K562 (cell line): ENCODE measurements around the gene DIP2B. TPM values are rescaled to one million over a fixed set of nuclear protein-coding genes. Genes with fewer than 3 reads are reported as not detected.

Experiments used
- ATAC-seq: fragments of 200-7000 bp; cut with Tn5 transposase; 3 replicates; pipeline ENCODE4 v1.9.1; 2020; ENCODE audit warnings: moderate library complexity
- BruUV-seq: library from RNA; stranded (reverse); fragments of 400-500 nt; replicated peaks from 2 replicates; lab custom pipeline; 2021; lab: Mats Ljungman, UMichigan
- CTCF ChIA-PET: fragments of 300-600 bp; formaldehyde crosslinking; extraction: SDS; loops from one replicate; lab custom pipeline; 2021; ENCODE audit warnings: low intra/inter-chr PET ratio; lab: Yijun Ruan, JAX
- POLR2A ChIA-PET: fragments of 300-600, 350-650 bp; sonication (Branson Sonifier 250); formaldehyde crosslinking; extraction: SDS; loops from one replicate; lab custom pipeline; 2021; ENCODE audit warnings: antibody characterized with exemption, inconsistent platforms; lab: Yijun Ruan, JAX
- DNase-seq, 4 experiments: peaks; one replicate each; pipeline versions ENCODE4 v3.0.0 to v3.0.0-alpha.2; 2011 to 2018; ENCODE audit warnings: low spot score in 3 of 4, mixed read lengths in 3 of 4; ENCODE audit errors: extremely low read depth in 1 of 4
- FAIRE-seq: peaks from 2 replicates; lab custom pipeline; 2011; peaks lifted over from hg19 to GRCh38; lab: Jason Lieb, UNC
- H2AFZ ChIP-seq: 2 replicates; pipeline ENCODE4 v1.6.0; 2011; ENCODE audit warnings: low read depth, low read length, control low read depth, inconsistent platforms
- H3K27ac ChIP-seq: fragments of 200-600 bp; 3 replicates; pipeline ENCODE4 v1.8.0; 2011; ENCODE audit warnings: low read depth, mild to moderate bottlenecking, control low read depth, inconsistent platforms, low read length, moderate library complexity, mixed read lengths; ENCODE audit errors: extremely low read depth
- H3K27me3 ChIP-seq, 2 experiments: fragments of 300-600 bp in 1 of 2; 2 replicates in 1 of 2; 3 replicates in 1 of 2; pipeline versions ENCODE4 v1.6.0 to v1.8.0; 2011; ENCODE audit warnings: inconsistent platforms in 2 of 2, low read length in 2 of 2, mild to moderate bottlenecking in 1 of 2, mixed read lengths in 1 of 2, moderate library complexity in 1 of 2; ENCODE audit not compliant: control insufficient read depth in 2 of 2, insufficient read depth in 2 of 2
- H3K36me3 ChIP-seq: fragments of 300-600 bp; 3 replicates; pipeline ENCODE4 v1.8.0; 2011; ENCODE audit warnings: mild to moderate bottlenecking, low read length, inconsistent platforms; ENCODE audit not compliant: control insufficient read depth, insufficient read depth
- H3K4me1 ChIP-seq, 2 experiments: fragments of 200-600 bp in 1 of 2; replicated peaks in 1 of 2; 2 replicates in 1 of 2; 3 replicates in 1 of 2; pipeline versions ENCODE4 v1.5.1 to v1.8.0; 2011; ENCODE audit warnings: inconsistent platforms in 2 of 2, low read length in 2 of 2, mild to moderate bottlenecking in 1 of 2, mixed read lengths in 1 of 2, moderate library complexity in 1 of 2; ENCODE audit not compliant: control insufficient read depth in 2 of 2, insufficient read depth in 2 of 2
- H3K4me2 ChIP-seq: 2 replicates; pipeline ENCODE4 v1.6.1; 2011; ENCODE audit warnings: low read length, control low read depth, inconsistent platforms, mixed read lengths; ENCODE audit not compliant: insufficient read depth
- H3K4me3 ChIP-seq: fragments of 200-600 bp; sonication (generic), shearing (Covaris generic); 2 replicates; pipeline ENCODE4 v1.5.1; 2016; ENCODE audit warnings: control low read depth, inconsistent platforms
- H3K79me2 ChIP-seq: fragments of 200-600 bp; 3 replicates; pipeline ENCODE4 v1.8.0; 2011; ENCODE audit warnings: low read length, inconsistent platforms; ENCODE audit not compliant: control insufficient read depth, insufficient read depth
- H3K9ac ChIP-seq, 2 experiments: 2 replicates each; pipeline versions ENCODE4 v1.6.0 to v1.6.1; 2011; ENCODE audit warnings: low read depth in 2 of 2, low read length in 2 of 2, control low read depth in 1 of 2, inconsistent platforms in 1 of 2, mild to moderate bottlenecking in 1 of 2, mixed read lengths in 1 of 2; ENCODE audit not compliant: insufficient read depth in 1 of 2
- H3K9me1 ChIP-seq: one replicate; pipeline ENCODE4 v1.6.0; 2011; ENCODE audit warnings: inconsistent platforms, mild to moderate bottlenecking, low read length, moderate library complexity; ENCODE audit not compliant: control insufficient read depth, insufficient read depth
- H3K9me3 ChIP-seq: replicated peaks from 2 replicates; pipeline ENCODE4 v1.5.1; 2011; ENCODE audit warnings: low read depth, low read length, inconsistent platforms; ENCODE audit not compliant: control insufficient read depth, insufficient read depth
- H4K20me1 ChIP-seq: replicated peaks from 2 replicates; pipeline ENCODE4 v1.6.1; 2011; ENCODE audit warnings: low read length, inconsistent platforms, mixed read lengths; ENCODE audit not compliant: control insufficient read depth, insufficient read depth
- HMBOX1 ChIP-seq: sonication (generic); IDR thresholded peaks from 2 replicates; pipeline ENCODE4 v1.6.1; 2016
- JUNB ChIP-seq: fragments of 450-650 bp; formaldehyde crosslinking; conservative IDR thresholded peaks from 2 replicates; pipeline ENCODE4 v1.4.0; 2020; ENCODE audit warnings: mild to moderate bottlenecking
- SPI1 ChIP-seq: IDR thresholded peaks from 2 replicates; pipeline ENCODE4 v1.6.1; 2011; ENCODE audit warnings: low read depth, low read length, control low read depth, borderline replicate concordance
- ZNF23 ChIP-seq: fragments of 250-450 bp; sonication (Bioruptor Pico); IDR thresholded peaks from 2 replicates; pipeline ENCODE4 v1.4.0; 2020; ENCODE audit warnings: mild to moderate bottlenecking
- WGBS: fragments of 100-300 bp; shearing (Covaris generic); methylation state at CpG from one replicate; pipeline ENCODE4 v1.1.6; 2016; ENCODE audit warnings: low coverage, mixed read lengths; ENCODE audit not compliant: insufficient coverage; ENCODE audit errors: missing lambda C conversion rate; 5-methylcytosine and 5-hydroxymethylcytosine counted together
- in situ Hi-C: fragments of 300-500 bp; cut with MboI; formaldehyde crosslinking; loops from 4 replicates; pipeline ENCODE4 v1.15.0; 2018; ENCODE audit warnings: inconsistent platforms, mixed read lengths
- intact Hi-C: fragments of 100-400 bp; cut with micrococcal nuclease; formaldehyde crosslinking; loops from 2 replicates; pipeline ENCODE4 v1.14.2; 2022
- polyA plus RNA-seq, 8 experiments: library from polyadenylated mRNA; depleted of rRNA in 4 of 8; stranded (reverse) in 5 of 8; unstranded in 3 of 8; fragments of >200 nt; fragmentation: Nextera tagmentation in 2 of 8; fragmentation: Illumina TruSeq in 1 of 8; extraction: Ambion mirVana in 2 of 8; extraction: Trizol in 1 of 8; gene quantifications; 2 replicates each; pipeline versions ENCODE4 v1.2.1 to v1.2.3, GENCODE V29; 2011 to 2014; ENCODE audit warnings: inconsistent platforms in 1 of 8, missing spikeins in 1 of 8
- total RNA-seq, 7 experiments: library from RNA; depleted of rRNA in 6 of 7; stranded (reverse); fragments of >200 nt in 6 of 7; fragmentation: Illumina TruSeq in 2 of 7; extraction: Trizol in 2 of 7; gene quantifications; 2 replicates each; pipeline versions ENCODE4 v1.2.1 to v1.2.3, GENCODE V29; 2011 to 2021; ENCODE audit warnings: low replicate concordance in 1 of 7

The DIP2B gene
- total and polyA plus RNA-seq, 9 of the 15 experiments (the other 6 are each of a cell fraction or from before 2014, with no cell fraction given) = 4.6 to 26.1 (median 18.8) TPM

- Histone ChIP-seq H3K4me1 (peaks cover 0 to 4% of the 10 kb centered on the region in 2 experiments; a peak in 3 of 5 replicates), H3K36me3 (no peaks in the 10 kb centered on the region), H3K27ac (no peak overlapping the region), H2AFZ (no peak overlapping the region), H4K20me1 (no peaks in the 10 kb centered on the region), H3K4me2 (no peak overlapping the region), H3K9me3 (no peaks in the 10 kb centered on the region), H3K9ac (no peak overlapping the region), H3K27me3 (no peaks in the 10 kb centered on the region), H3K4me3 (no peak overlapping the region), H3K79me2 (peaks cover 37% of the 10 kb centered on the region), H3K9me1 (no peaks in the 10 kb centered on the region)
- ChIA-PET POLR2A (interaction anchor here (0.5 to 3.6 kb wide), 3 partner anchors 13 to 31 kb away, joined by 3 to 15 read pairs (median 3); no protein-coding TSS in a partner anchor), CTCF (no interaction called here)
- TF ChIP-seq JUNB (CRISPR knock-in tag) (no peak), ZNF23 (CRISPR knock-in tag) (no peak)
- FAIRE-seq = no peak
- DNase-seq = no peak
- intact Hi-C loops (no loop called here), in situ Hi-C loops (no loop called here)
- WGBS = 59% methylated on average over 5 of the region's 5 CpGs
- BruUV-seq = no TSS peak
- ATAC-seq = no peak
Measured at GRCh38 chr12:50574601-50575348, 70.0 kb downstream of the DIP2B start.

DNA sequence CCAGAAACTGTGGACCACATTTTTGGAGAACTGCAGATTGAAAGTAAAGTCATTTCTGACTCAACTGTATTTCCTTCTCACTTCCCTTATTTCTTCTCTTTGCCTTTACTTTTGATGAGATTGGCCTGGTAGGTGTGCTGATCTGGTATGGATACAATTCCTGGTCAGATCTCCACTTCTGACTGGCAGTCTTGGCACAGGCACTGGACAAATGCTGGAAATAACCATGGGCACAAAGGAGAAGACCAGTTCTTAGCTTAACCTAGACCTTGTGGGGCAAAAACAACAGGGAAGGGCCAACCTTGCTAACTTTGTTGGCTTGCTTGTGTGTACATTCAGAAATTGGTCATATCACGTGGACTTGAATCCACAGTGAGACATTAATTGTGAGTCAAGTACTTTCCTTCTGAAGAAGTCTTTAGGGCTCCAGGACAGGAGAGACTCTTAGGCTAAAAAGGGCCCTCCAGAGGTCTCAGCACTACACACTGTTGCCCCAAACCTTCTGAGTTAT, 75.0 kb downstream of the DIP2B start:
- no peak for TF ChIP-seq HMBOX1
- peak; percentile 62 for TF ChIP-seq SPI1
- Histone ChIP-seq H3K36me3 (0 out of 3 replicates have a peak, but pooled peaks cover 2% of the 10 kb centered on the region), H3K4me1 (peaks cover 0 to 16% of the 10 kb centered on the region in 2 experiments; a peak in 4 of 5 replicates), H3K9ac (no peak overlapping the region), H3K9me1 (no peaks in the 10 kb centered on the region), H4K20me1 (no peaks in the 10 kb centered on the region), H3K27me3 (no peaks in the 10 kb centered on the region), H3K27ac (peak overlapping the region; percentile 66; the same call in 2 of the 3 replicates), H3K4me2 (peak overlapping the region; percentile 14; the same call in 1 of the 2 replicates), H3K79me2 (peaks cover 25% of the 10 kb centered on the region), H3K4me3 (no peak overlapping the region), H3K9me3 (no peaks in the 10 kb centered on the region), H2AFZ (0 out of 2 replicates have a peak overlapping the region, but pooled peaks have one; percentile 19)
- in situ Hi-C loops = no loop called here
- intact Hi-C loops = no loop called here
- FAIRE-seq (peak; percentile 26), DNase-seq (no peak), ATAC-seq (peak; percentile 69)
- POLR2A ChIA-PET = interaction anchor here (0.6 to 1.6 kb wide), 3 partner anchors 10 to 35 kb away, joined by 3 to 5 read pairs (median 4); no protein-coding TSS in a partner anchor
- CTCF ChIA-PET = no interaction called here
- 46% methylated on average over 1 of the region's 1 CpG for WGBS
- no TSS peak for BruUV-seq
